OCI-LY1 (cell line): ENCODE results near the gene SLC2A4RG.

ENCODE experiments used
- H2AFZ ChIP-seq: fragments of 200-600 bp; sonication (generic), shearing (Covaris generic); 2 replicates; pipeline ENCODE4 v1.6.0; 2014; ENCODE audit warnings: antibody characterized with exemption, mild to moderate bottlenecking, low read length
- H3F3A ChIP-seq: fragments of 200-600 bp; sonication (generic), shearing (Covaris generic); 2 replicates; pipeline ENCODE4 v1.6.0; 2014; ENCODE audit warnings: mild to moderate bottlenecking, antibody characterized with exemption, low read length, moderate library complexity; ENCODE audit not compliant: insufficient read depth
- H3K27ac ChIP-seq: fragments of 200-600 bp; sonication (generic); 2 replicates; pipeline ENCODE4 v1.5.1; 2014; ENCODE audit warnings: low read length, mixed run types, mild to moderate bottlenecking, low read depth; ENCODE audit not compliant: poor library complexity, severe bottlenecking
- H3K27me3 ChIP-seq: fragments of 200-600 bp; sonication (generic); 2 replicates; pipeline ENCODE4 v1.6.0; 2014; ENCODE audit warnings: antibody characterized with exemption, mild to moderate bottlenecking, low read length, moderate library complexity; ENCODE audit not compliant: insufficient read depth
- H3K36me3 ChIP-seq: fragments of 200-600 bp; sonication (generic); 2 replicates; pipeline ENCODE4 v1.6.1; 2014; ENCODE audit warnings: mild to moderate bottlenecking, antibody characterized with exemption, low read length, moderate library complexity, mixed read lengths; ENCODE audit not compliant: insufficient read depth
- H3K4me1 ChIP-seq: fragments of 200-600 bp; sonication (generic); 2 replicates; pipeline ENCODE4 v1.5.1; 2014; ENCODE audit warnings: mild to moderate bottlenecking, low read length, moderate library complexity; ENCODE audit not compliant: insufficient read depth, severe bottlenecking
- H3K4me2 ChIP-seq: fragments of 200-600 bp; sonication (generic), shearing (Covaris generic); 2 replicates; pipeline ENCODE4 v1.6.1; 2014; ENCODE audit warnings: low read length
- H3K4me3 ChIP-seq: fragments of 200-600 bp; sonication (generic); 2 replicates; pipeline ENCODE4 v1.5.1; 2014; ENCODE audit warnings: low read length, low read depth, mild to moderate bottlenecking, mixed read lengths; ENCODE audit not compliant: poor library complexity, severe bottlenecking
- H3K79me2 ChIP-seq: fragments of 200-600 bp; shearing (Covaris generic); 2 replicates; pipeline ENCODE4 v1.6.1; 2016; ENCODE audit warnings: mixed run types, low read length, mixed read lengths; ENCODE audit not compliant: insufficient read depth
- H3K9ac ChIP-seq: fragments of 200-600 bp; sonication (generic), shearing (Covaris generic); 2 replicates; pipeline ENCODE4 v1.6.1; 2014; ENCODE audit warnings: mild to moderate bottlenecking, low read length, mixed read lengths
- H3K9me2 ChIP-seq: fragments of 200-600 bp; sonication (generic), shearing (Covaris generic); 2 replicates; pipeline ENCODE4 v1.6.1; 2014; ENCODE audit warnings: low read depth, mild to moderate bottlenecking, low read length, mixed read lengths
- H3K9me3 ChIP-seq: fragments of 200-600 bp; shearing (Covaris generic); 2 replicates; pipeline ENCODE4 v1.6.1; 2014; ENCODE audit warnings: low read length, mixed read lengths
- H4K20me1 ChIP-seq: fragments of 200-600 bp; sonication (generic), shearing (Covaris generic); 2 replicates; pipeline ENCODE4 v1.6.0; 2016; ENCODE audit warnings: mild to moderate bottlenecking, low read length; ENCODE audit not compliant: insufficient read depth
- EZH2 ChIP-seq: fragments of 200-600 bp; sonication (generic), shearing (Covaris generic); IDR thresholded peaks from 2 replicates; pipeline ENCODE4 v1.8.0; 2017; ENCODE audit warnings: borderline replicate concordance, mixed run types, mild to moderate bottlenecking, antibody characterized with exemption, low read length, moderate library complexity, mixed read lengths
- TF ChIP-seq, protein P1 (sequence below): fragments of 200-600 bp; sonication (generic), shearing (Covaris generic); IDR thresholded peaks from 2 replicates; pipeline ENCODE4 v1.5.1; 2017; ENCODE audit warnings: mild to moderate bottlenecking, antibody characterized with exemption, low read length, moderate library complexity, mixed read lengths

Gene SLC2A4RG

DNA sequence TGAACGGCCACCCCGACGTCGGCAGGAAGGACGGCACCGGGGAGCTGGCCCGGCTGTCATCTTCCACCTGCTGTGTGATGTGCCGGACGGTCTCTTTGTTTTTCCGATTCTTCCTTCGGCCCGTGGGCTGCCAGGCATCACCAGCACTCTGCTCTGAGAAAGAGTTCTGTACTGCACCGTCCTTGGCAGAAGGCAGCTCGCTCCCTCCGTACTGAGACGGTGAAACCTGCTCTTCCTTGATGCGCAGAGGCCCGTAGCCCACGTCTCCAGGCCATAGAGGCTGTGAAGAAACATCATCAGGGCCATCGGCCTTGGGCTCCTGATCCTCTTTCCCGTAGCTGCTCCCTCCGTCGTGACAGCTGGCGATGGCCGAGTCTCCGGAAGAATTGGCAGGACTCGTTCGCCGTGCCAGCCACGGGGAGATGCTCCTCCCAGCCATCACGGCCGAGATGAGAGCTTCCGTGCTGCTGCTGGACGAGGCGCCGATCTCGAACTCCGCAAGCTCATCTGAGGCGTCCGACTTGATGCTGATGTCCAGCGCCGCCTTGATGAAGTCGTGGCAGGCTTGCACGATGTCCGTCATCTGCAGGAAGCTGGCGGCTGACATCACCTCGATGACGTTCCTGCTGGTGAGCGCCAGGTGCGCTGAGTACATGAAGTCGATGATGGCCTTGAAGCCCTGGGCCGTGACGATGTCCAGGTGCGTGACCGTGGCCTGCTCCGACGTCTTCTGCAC lies 50.4 kb downstream of the SLC2A4RG start:
- Histone ChIP-seq H3K9me2 (no peaks in the 10 kb centered on the region), H3K27me3 (peaks cover 11% of the 10 kb centered on the region), H3K79me2 (no peaks in the 10 kb centered on the region), H4K20me1 (no peaks in the 10 kb centered on the region), H3K27ac (no peak overlapping the region), H3K4me2 (no peak overlapping the region), H3K9me3 (no peaks in the 10 kb centered on the region), H3F3A (no peaks in the 10 kb centered on the region), H3K4me1 (no peaks in the 10 kb centered on the region), H3K36me3 (no peaks in the 10 kb centered on the region), H3K4me3 (no peak overlapping the region), H2AFZ (no peak overlapping the region), H3K9ac (no peak overlapping the region)
- TF ChIP-seq, protein P1, sequence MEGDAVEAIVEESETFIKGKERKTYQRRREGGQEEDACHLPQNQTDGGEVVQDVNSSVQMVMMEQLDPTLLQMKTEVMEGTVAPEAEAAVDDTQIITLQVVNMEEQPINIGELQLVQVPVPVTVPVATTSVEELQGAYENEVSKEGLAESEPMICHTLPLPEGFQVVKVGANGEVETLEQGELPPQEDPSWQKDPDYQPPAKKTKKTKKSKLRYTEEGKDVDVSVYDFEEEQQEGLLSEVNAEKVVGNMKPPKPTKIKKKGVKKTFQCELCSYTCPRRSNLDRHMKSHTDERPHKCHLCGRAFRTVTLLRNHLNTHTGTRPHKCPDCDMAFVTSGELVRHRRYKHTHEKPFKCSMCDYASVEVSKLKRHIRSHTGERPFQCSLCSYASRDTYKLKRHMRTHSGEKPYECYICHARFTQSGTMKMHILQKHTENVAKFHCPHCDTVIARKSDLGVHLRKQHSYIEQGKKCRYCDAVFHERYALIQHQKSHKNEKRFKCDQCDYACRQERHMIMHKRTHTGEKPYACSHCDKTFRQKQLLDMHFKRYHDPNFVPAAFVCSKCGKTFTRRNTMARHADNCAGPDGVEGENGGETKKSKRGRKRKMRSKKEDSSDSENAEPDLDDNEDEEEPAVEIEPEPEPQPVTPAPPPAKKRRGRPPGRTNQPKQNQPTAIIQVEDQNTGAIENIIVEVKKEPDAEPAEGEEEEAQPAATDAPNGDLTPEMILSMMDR: no peak
- TF ChIP-seq EZH2: no peak

DNA sequence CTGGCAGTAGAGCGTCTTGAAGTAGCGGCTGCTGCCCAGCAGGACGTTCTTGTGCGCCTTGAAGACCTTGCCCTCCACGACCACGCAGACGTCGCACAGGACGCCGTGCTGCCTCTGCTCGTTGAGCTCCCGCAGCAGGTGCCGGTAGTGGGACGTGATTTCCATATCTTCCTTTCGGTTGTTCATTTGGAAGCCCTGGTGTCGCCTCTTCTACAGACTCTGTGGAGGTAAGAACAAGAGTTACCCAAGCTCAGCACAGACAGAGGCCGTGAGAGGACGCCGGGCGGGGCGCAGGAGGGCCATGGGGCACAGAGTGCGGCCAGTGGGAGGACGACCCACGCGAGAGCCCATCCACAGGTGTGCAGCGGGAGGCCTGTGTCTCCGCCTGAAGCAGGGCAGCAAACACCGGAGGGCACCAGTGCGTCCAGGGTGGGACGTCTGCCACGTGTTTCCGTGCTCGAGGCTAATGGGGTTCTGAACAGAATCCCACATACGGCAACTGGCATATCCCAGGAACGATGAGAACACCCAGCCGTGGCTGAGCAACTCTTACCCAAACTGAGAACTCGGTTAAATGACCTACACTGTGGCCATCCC lies 51.1 kb downstream of the SLC2A4RG start:
- H4K20me1 ChIP-seq: no peaks in the 10 kb centered on the region
- no peaks in the 10 kb centered on the region for H3K9me2 ChIP-seq
- H3K9me3 ChIP-seq: no peaks in the 10 kb centered on the region
- H2AFZ ChIP-seq: no peak overlapping the region
- no peak overlapping the region for H3K4me2 ChIP-seq
- H3K9ac ChIP-seq: no peak overlapping the region
- no peaks in the 10 kb centered on the region for H3K36me3 ChIP-seq
- H3K4me1 ChIP-seq: no peaks in the 10 kb centered on the region
- no peak overlapping the region for H3K4me3 ChIP-seq
- H3K27me3 ChIP-seq: peaks cover 9% of the 10 kb centered on the region
- no peak for TF ChIP-seq EZH2
- TF ChIP-seq, protein P1: no peak
- no peaks in the 10 kb centered on the region for H3K79me2 ChIP-seq
- no peak overlapping the region for H3K27ac ChIP-seq
- no peaks in the 10 kb centered on the region for H3F3A ChIP-seq

DNA sequence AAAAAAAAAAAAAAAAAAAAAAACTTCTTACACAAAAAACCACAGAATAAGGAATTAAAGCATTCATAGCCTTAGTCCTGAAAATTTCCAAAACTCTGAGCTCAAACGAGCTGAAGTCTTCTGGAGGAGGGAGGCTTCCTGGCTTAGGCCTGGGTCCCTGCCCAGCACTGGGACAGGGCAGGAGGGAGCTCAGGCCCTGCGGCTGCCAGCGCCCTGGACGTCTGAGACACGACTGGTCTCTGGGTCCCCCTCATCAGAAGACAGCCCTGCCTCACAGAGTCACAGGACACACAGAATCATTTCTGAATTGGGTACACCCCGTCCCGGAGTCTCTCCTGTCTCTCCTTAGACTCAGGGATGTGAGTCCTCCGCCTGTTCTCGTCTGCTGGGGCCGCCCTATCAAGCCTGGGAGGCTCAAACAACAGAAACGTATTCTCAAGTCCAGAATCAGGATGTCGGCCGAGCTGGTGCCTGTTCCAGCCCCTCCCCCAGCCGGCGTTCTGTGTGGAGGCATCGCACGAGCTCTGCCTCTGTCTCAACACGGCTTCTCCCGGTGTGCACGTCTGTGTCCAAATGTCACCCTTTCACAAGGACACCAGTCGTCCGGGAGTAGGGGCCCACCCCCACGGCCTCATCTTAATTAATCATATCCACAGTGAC lies 52.1 kb downstream of the SLC2A4RG start:
- Histone ChIP-seq H3K27ac (no peak overlapping the region), H3K9me3 (no peaks in the 10 kb centered on the region), H4K20me1 (no peaks in the 10 kb centered on the region), H3K79me2 (no peaks in the 10 kb centered on the region), H3K9me2 (no peaks in the 10 kb centered on the region), H3K4me2 (no peak overlapping the region), H3K27me3 (peaks cover 8% of the 10 kb centered on the region), H3F3A (no peaks in the 10 kb centered on the region), H2AFZ (no peak overlapping the region), H3K4me3 (no peak overlapping the region), H3K4me1 (no peaks in the 10 kb centered on the region), H3K36me3 (no peaks in the 10 kb centered on the region), H3K9ac (no peak overlapping the region)
- TF ChIP-seq EZH2: no peak
- TF ChIP-seq, protein P1: no peak
